ENCODE measurements around the gene XYLT1.

The XYLT1 gene

GRCh38 chr16:17260276-17260849, 210.4 kb downstream of the XYLT1 start:
- no peak for DNase-seq (ENCODE audit: low read depth in 2 of 2)

DNA sequence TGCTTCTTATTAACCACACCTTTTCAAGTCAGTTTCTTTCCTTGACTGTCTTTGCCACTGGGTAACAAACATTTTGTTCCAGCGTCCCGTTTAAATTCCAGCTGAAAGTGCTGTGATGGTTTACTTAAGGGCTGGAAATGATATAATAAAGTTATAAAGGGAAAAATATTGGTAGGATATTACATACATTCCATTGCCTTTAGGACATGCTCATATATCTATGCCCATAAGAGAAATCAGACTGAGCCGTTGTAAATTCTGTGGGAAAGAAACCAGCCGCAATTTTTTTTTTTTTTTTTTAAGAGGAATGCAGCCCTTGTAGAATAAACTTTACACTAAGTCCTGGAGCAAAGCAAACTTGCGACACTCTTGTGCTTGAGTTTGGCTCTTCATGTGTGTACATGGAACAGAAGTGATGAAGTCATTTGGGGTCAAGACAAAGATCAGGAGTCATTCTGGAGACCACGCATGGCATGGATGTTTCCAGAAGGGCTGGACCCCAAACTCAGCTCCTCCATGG, 210.9 kb downstream of the XYLT1 start:
- DNase-seq (ENCODE audit: low read depth in 2 of 2), result no peak

DNA sequence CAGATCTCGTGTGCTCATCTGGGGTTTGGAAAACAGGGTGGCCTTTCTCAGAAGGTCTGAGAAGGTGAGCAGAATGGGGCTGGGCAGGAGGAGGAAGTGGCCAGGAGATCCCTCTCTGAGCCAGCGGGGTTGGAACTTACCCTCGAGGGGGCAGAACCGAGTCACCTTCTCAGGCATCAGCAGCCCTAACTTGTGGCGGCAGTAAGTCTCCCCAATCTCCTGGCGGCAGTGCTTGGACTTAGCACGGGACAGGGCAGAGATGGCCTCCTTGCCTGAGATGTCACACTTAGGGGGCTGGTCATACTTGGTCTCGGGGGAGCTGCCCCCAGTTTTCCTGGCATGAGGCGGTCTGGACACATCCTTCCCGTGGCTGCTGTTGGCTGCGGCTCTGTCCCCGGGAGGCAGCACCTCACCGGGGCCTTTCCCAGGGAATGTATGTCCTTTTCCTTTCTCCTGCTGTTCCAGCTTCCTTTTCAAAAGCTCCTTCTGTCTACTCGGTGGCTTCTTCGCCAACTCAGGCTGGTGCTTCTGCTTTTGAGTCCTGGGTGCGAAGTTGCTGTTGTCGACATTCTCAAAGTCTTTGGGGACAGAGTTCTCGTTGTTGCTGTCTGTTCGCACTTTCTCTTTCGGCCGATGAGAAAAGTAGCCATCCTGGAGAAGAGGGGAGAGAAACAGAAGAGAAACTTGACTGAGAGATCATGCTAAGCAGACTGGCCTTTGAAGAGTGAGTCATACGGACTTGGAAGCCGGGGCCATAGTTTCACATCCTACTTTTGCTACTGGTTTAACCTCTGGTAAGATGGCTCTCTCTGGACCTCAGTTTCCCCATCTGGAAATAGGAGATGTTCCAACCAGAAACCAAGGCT, 211.7 kb downstream of the XYLT1 start:
- DNase-seq (ENCODE audit: low read depth in 2 of 2), result no peak

GRCh38 chr16:17258077-17258599, 212.6 kb downstream of the XYLT1 start:
- no peak for DNase-seq (ENCODE audit: low read depth in 2 of 2)

- DNase-seq (ENCODE audit: low read depth in 2 of 2), result no peak
Measured at GRCh38 chr16:17257426-17258023, 213.2 kb downstream of the XYLT1 start.

DNA sequence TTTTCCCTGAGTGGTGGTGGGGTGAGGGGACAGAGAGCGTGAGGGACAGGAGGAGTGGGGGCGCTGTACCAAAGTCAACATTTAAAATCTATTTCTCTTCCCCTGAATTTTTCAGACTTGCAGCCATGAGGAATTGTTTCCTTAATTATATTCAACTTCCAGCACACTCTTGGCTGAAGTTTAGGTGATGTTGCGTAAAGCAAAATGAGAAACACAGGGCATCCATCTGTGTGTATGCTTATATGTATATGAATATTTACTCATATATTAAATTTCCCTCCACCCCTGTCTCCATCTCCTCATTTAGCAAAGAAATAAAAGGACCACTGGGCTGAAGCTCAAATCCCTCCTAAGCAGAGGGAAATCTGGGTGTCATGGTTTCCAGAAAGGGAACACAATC, 218.1 kb downstream of the XYLT1 start:
- no peak for DNase-seq (ENCODE audit: low read depth in 2 of 2)

DNA sequence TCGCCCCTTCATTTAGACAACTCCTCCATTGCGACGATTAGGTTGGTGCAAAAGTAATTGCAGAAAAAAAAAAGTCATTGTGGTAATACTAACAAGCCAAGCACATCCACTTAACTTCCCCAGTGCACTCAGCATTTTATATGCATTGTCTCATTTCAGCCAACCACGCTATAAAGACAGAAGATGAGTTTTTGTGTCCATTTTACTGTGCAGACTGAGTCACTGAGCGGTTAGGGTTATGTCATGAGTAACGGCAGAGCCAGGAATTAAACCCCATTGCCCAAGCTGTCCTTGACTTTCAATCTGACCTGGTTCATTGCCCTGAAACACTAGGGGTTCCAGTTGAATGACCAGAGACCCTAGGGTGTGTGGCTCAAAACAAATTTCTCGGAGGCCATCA, 218.7 kb downstream of the XYLT1 start:
- DNase-seq (ENCODE audit: low read depth in 2 of 2), result no peak

GRCh38 chr16:17251496-17251895, 219.3 kb downstream of the XYLT1 start:
- no peak for DNase-seq (ENCODE audit: low read depth in 2 of 2)

DNA sequence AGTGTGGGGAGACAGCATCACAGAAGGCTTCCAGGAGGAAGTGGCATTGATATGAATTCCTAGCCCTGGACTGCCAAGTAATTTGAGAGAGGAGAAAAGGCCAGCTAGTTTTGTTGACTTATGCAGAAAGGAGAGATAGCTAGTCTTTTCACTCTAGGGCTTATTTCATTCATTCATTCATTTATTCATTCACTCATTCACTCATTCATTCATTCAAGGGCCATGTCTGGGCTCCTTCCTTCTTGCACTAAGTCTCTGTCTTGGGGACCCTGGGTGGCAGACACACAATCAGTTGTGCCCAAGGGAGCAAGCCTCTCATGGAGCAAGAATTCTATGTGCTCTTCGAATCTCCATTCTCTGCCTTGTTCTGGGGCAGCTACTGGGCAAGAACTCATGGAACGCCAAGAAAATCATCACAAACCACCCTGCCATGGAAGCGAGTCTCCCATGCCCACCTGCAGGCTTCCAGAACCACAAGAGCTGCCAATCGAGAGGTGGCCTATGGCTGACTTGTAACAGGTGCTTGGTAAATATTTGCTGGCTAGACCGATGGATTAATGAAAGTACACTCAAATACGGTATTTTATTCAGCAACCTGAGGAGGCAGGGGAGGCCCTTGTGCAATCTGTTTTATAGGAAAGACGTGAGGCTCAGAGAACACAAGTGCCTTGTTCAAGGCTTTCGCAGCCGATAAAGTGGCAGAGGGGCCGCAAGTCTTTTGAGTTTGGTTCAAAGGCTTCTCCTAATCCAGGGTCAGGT, 223.6 kb downstream of the XYLT1 start:
- DNase-seq (ENCODE audit: low read depth in 2 of 2), result no peak

GRCh38 chr16:17246268-17246885, 224.4 kb downstream of the XYLT1 start:
- DNase-seq (ENCODE audit: low read depth in 2 of 2), result no peak

DNA sequence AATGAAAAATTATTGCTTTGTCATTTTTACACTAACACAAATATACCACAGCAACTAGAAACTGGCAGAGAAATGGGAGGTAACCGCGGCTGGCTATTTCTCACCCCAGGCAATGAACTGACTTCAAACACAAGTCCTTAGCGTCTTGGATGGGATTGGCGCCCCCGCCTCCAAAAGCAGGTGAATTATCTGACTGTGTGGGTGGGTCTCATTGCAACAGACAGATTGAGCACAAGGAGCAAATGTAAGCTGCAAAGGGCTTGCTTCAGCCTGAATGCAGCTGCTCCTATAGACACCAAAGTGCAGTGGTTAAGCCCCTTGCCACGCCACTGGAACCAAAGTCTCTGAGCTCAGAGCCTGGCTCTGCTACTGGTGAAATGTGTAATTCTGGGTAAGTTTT, 225.0 kb downstream of the XYLT1 start:
- no peak for DNase-seq (ENCODE audit: low read depth in 2 of 2)

GRCh38 chr16:17244872-17245551, 225.7 kb downstream of the XYLT1 start:
- DNase-seq (ENCODE audit: low read depth in 2 of 2), result no peak

- DNase-seq (ENCODE audit: low read depth in 2 of 2), result no peak
Measured at GRCh38 chr16:17241264-17241835, 229.4 kb downstream of the XYLT1 start.

DNA sequence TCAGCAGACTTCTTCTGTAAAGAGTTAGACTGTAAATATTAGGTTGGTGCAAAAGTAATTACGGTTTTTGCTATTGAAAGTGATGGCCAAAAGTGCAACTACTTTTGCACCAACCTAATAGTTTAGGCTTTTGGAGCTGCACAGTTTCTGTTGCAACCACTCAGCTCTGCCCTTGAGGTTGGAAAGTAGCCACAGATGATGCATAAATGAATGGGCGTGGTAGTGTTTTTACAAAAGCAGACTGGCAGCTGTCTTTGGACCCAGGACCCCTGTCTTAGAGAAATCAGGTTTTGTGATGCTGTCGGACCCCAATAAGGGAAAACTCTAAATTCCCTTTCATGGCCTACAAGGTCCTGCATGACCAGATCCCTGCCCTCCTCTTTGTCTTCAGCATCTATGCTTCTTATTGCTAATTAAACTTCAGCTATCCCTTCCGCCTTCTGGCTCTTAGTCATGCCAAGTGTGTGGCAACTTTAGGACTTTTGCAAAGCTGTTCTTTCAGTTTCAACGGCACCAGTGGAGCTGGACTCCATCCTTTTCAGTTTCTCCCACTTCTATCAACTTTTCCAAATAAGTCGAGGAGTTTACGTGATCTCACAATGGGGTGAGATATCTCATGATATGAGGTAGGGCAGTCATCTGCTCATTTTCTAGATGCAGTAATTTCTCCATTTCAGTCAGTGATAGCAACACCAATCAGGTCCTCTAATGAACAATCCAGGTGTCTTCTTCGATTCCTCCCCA, 232.3 kb downstream of the XYLT1 start:
- DNase-seq (ENCODE audit: low read depth in 2 of 2), result no peak

GRCh38 chr16:17237350-17237944, 233.3 kb downstream of the XYLT1 start:
- no peak for DNase-seq (ENCODE audit: low read depth in 2 of 2)

DNA sequence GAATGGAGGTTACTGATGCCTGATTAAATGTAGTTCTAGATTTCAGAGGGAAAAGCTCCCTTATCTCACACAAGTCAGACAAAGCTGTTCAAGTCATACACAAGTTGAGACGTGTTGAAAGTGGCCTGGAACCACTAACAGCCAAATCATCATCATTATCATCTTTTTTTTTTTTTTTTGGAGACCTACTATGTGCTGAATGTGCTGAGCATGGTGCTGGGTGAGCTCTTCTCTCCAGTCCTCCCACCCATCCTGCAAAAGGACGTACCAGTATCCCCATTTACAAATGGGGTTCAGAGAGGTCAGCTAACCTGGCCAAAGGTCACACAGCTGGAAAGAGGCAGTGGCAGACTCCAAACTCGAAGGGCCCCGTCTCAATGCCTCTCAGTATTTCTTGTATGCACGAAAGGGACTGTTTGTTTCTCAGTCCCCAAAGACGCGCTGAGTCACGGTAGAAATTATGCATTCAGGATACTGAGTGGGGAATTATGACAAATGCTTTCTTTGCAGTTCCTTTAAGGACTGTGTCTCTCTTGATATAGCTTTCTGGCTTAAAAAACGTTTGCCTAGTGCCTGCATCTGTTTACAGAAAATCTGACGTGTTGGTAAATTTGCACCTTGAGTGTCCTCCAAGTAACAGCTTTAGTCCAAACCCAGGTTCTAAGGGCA, 235.5 kb downstream of the XYLT1 start:
- DNase-seq (ENCODE audit: low read depth in 2 of 2), result no peak

DNA sequence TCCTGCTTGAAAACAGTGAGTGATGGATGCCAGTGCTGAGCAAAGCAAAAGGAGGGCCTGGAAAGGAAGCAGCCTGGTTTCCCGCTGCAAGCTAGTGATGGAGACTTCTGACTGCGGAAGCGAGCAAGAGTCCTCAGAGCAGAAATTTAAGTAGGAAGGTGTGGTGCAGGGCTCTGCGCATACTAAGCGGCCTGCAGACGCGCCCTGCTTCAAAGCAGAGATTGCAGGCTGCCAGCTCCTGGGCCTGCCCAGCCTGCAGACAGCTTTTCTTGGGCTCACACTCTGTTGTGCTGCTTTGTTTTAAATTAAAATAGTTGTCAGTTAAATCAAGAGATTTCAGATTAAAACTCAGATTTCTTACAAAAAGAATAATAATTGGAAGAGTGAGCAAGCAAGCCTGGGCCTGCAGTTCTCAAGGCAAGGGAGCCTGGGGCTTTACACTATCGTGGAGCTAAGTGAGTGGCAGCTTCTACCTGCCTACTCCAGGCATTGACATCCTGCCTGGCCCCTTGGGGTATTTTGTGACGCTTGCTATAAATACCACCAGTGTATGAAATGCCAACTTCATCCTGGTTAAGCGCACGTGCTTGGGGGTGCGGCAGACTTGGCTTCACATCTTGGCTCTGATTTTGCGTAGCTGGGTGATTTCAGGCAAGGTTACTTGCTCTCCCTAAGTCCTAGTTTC, 237.3 kb downstream of the XYLT1 start:
- no peak for DNase-seq (ENCODE audit: low read depth in 2 of 2)

DNA sequence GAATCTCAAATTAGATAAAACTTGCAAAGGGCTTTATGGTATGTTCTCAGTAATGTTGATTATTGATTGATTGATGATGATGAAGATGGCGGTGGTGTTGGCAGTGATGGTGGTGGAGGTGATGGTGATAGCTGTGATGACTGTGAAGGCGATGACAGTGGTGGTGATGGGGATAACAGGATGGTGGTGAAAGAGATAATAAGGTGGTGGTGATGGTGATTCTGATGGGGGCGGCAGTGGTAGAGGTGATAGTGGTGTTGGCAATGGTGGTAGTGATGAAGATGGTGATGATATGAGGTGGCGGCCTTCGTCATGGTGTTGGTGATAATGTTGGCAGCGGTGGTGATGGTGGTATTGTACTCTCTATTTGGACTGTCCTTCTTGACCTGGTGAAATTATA, 238.3 kb downstream of the XYLT1 start:
- DNase-seq (ENCODE audit: low read depth in 2 of 2), result no peak

Measured in stimulated activated CD4-positive, alpha-beta T cell treated with anti-CD3 and anti-CD28 coated beads, Interleukin-1b, Interleukin-23, amount 100 ng/mL, for 4 hours (primary cell).